Measurements from ENCODE around the gene SPATA24. TPM values are rescaled to one million over a fixed set of nuclear protein-coding genes. Genes with fewer than 3 reads are reported as not detected.

Gene SPATA24
- total RNA-seq, 4 donors from 2014 or later = 0.65 to 1.4 (median 0.71) TPM; not detected in 1

DNA sequence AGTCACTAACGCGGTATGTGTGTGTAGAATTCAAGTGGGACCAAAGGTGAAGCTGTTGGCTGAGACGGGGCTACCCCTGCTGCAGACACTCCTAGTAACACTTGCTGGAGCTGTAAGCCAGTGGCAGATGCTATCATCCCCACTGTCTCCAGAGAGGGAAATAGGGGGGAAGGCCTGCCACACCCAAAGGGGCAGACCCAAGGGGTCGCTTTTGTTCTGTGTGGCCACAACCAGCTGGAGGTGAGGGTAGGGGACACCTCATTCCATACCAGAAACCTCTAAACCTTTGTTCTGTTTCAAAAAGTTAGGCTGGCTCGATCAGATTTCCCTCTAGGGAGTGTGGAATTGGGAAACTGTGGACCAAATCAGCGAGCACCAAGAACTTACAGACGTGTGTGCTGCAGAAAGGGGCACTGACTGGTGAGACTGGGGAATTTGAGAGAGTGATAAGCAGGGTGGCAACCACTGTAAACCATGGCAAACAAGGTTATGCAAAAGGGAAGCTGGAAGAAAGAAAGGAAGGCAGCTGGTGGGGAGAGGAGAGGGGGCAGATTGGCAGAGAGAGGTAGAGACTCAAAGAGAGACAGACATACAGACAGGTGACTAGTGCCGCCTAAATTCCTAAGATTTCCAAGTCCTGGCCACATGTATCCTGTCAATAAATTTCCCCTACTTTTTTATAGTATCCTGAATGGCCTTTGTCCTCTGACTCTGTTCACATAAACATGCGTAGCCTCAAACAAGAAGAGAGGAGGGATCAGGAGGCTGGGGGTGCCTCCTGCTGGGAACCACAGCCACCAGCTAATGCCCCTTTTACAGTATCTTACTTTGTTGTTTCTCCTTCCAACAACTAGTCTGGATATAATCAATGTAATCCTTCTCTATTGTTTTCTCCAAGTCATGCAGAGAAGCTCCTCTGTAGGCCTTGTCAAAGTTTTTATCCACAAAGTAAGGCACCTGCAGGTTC, 15.6 kb upstream of the SPATA24 start:
- peak in 1 of 2 donors; percentile 50 for DNase-seq (ENCODE audit: low spot score in 2 of 2)
- intact Hi-C loops (cut with DNase I; ENCODE audit: low total_unique reads) = no loop called here
- no peak overlapping the region for H3K4me3 ChIP-seq (ENCODE audit: low read depth, poor library complexity, severe bottlenecking)
- no peak for TF ChIP-seq POLR2A (IDR thresholded peaks at IDR 0.05)
- TF ChIP-seq, protein P1, sequence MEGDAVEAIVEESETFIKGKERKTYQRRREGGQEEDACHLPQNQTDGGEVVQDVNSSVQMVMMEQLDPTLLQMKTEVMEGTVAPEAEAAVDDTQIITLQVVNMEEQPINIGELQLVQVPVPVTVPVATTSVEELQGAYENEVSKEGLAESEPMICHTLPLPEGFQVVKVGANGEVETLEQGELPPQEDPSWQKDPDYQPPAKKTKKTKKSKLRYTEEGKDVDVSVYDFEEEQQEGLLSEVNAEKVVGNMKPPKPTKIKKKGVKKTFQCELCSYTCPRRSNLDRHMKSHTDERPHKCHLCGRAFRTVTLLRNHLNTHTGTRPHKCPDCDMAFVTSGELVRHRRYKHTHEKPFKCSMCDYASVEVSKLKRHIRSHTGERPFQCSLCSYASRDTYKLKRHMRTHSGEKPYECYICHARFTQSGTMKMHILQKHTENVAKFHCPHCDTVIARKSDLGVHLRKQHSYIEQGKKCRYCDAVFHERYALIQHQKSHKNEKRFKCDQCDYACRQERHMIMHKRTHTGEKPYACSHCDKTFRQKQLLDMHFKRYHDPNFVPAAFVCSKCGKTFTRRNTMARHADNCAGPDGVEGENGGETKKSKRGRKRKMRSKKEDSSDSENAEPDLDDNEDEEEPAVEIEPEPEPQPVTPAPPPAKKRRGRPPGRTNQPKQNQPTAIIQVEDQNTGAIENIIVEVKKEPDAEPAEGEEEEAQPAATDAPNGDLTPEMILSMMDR (IDR thresholded peaks at IDR 0.05) = no peak
- WGBS, 2 donors = 82 to 84% methylated on average over 9 of the region's 9 CpGs

DNA sequence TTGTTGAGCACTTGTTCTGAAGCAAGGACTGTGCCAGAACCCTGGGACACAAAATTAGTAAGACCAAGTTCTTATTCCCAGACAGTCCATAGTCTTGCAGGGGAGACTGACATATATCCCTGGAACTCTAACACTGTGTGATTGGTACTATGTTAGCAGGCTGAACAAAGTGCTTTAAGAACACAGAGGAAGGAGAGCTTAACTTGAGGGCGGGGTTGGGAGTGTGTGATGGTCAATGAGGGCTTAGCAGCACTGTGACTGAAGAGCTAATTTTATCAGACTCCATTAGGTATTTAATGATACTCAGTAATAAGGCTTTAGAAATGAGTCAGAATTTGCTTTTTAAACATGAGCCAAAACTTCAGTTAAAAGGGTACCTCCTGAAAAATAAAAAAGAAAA, 14.9 kb upstream of the SPATA24 start:
- no peak overlapping the region for H3K4me3 ChIP-seq (ENCODE audit: low read depth, poor library complexity, severe bottlenecking)
- intact Hi-C loops (cut with DNase I; ENCODE audit: low total_unique reads) = no loop called here
- DNase-seq (ENCODE audit: low spot score in 2 of 2) = peak in 1 of 2 donors; percentile 10
- WGBS, 2 donors = 82 to 85% methylated on average over 1 of the region's 1 CpG
- TF ChIP-seq POLR2A (IDR thresholded peaks at IDR 0.05) = no peak
- TF ChIP-seq, protein P1 (IDR thresholded peaks at IDR 0.05) = no peak

GRCh38 chr5:139417214-139417613, 13.3 kb upstream of the SPATA24 start:
- no peak for TF ChIP-seq POLR2A (IDR thresholded peaks at IDR 0.05)
- TF ChIP-seq, protein P1 (IDR thresholded peaks at IDR 0.05) = no peak
- DNase-seq (ENCODE audit: low spot score in 2 of 2) = peak in 1 of 2 donors; percentile 46
- H3K4me3 ChIP-seq (ENCODE audit: low read depth, poor library complexity, severe bottlenecking) = no peak overlapping the region
- WGBS, 2 donors = 49 to 55% methylated on average over 4 of the region's 4 CpGs
- intact Hi-C loops (cut with DNase I; ENCODE audit: low total_unique reads) = no loop called here

DNA sequence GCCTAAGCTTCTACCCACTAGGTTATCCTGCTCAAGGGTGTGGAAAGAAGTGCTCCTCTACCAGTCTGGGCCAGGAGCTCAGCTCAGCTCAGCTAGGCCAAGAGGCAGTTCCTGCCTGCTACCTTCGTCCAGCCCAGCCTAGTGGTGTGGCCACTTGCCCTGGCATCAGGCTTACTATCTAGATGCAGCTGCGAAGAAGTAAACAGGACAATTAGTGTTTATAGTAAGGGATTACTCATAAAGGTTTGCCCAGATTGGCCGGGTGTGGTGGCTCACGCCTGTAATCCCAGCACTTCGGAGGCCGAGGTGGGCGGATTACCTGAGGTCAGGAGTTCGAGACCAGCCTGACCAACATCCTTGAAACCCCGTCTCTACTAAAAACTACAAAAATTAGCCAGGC, 12.8 kb upstream of the SPATA24 start:
- WGBS, 2 donors = 55 to 71% methylated on average over 9 of the region's 9 CpGs
- no peak overlapping the region for H3K4me3 ChIP-seq (ENCODE audit: low read depth, poor library complexity, severe bottlenecking)
- peak in 1 of 2 donors; percentile 62 for DNase-seq (ENCODE audit: low spot score in 2 of 2)
- intact Hi-C loops (cut with DNase I; ENCODE audit: low total_unique reads) = no loop called here
- no peak for TF ChIP-seq POLR2A (IDR thresholded peaks at IDR 0.05)
- TF ChIP-seq, protein P1 (IDR thresholded peaks at IDR 0.05) = no peak

DNA sequence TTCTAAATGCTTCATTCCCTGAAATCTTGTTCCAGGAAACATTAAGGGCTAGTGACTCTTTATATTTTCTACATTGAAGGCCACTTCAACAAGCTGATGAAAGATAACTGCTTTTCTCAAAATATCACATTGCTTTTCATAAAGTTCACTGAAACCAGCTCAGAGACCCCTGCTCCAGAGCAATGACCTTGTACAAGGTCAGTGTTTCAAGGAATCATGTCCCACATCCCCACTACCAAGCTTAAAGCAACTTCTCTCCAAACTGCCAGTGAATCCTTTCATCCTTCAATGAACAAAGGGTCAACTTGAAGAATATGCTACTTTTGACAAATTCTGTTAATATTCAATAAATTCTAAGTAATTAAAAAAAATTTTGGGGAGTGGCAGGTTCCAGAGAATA, 12.0 kb upstream of the SPATA24 start:
- DNase-seq (ENCODE audit: low spot score in 2 of 2) = no peak
- intact Hi-C loops (cut with DNase I; ENCODE audit: low total_unique reads) = no loop called here
- TF ChIP-seq, protein P1 (IDR thresholded peaks at IDR 0.05) = no peak
- no peak for TF ChIP-seq POLR2A (IDR thresholded peaks at IDR 0.05)

More for the DNA sequence above, 12.0 kb upstream of the SPATA24 start:
- H3K4me3 ChIP-seq (ENCODE audit: low read depth, poor library complexity, severe bottlenecking) = no peak overlapping the region
